Fibroblast of peridontal ligament (primary cell): ENCODE results near the gene CALCR.
"Not testable (repeated sequence)": the region's sequence is repeated elsewhere in the genome, so short reads cannot be mapped to it uniquely, and the experiment has no call there.

Experiments used
- DNase-seq: peaks from one replicate; pipeline ENCODE4 v3.0.0-alpha.2; 2010; ENCODE audit errors: extremely low read depth

Gene CALCR

DNA sequence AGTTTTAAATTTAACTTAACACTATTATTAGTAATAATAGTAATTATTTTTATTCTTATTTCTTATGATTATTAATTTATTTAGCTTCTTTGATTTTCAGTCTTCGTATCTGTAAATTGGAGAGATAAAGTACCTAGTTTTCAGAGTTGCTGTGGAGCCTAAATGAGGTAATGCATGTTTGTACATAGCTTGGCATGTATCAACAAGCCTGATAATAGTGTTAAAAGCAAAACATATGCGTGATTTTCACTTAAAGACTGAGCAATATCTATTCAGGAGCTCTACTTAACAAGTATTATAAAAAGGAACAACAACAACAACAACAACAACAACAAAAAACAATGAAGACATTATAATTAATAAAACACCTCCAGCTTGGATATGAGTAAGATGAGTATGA is 12.4 kb downstream of the CALCR start:
- no peak for DNase-seq

DNA sequence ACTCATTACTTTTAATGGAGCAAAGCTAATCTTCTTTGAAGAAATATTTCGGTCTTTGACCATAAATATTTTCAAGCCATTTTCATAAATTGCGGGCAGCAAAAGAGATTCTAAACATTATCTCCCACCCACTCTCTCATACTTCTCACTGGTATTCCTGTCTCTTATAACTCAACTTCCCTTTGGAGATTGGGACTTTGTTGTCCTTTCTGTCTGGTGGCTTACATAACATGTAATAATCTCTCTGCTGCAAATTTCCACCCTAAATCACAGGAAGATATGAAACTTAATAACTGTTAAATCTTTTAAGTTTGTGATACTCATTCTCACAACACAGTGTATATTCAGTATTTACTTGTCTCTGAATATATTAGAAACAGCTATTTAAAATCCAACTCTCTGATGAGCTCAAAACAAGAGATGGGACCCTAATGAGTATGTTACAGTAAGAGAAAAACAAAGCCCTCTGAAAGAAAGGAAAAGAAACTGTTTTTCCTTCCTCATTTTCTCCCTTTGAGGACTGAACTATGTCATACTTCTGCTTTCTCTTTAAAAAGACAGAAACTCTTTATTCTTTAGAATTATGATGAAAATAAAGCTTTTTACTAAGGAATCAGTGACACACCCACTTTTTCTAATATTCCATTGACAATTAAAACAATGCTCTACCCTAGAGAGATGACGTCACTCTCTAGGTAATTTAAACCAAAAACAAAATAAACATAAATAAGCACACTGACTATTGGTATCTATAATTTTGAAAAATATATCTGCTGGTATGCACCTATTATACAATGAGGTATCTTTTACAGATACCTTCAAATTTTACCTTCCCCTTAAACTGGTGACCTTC is 14.7 kb downstream of the CALCR start:
- DNase-seq, result no peak

DNA sequence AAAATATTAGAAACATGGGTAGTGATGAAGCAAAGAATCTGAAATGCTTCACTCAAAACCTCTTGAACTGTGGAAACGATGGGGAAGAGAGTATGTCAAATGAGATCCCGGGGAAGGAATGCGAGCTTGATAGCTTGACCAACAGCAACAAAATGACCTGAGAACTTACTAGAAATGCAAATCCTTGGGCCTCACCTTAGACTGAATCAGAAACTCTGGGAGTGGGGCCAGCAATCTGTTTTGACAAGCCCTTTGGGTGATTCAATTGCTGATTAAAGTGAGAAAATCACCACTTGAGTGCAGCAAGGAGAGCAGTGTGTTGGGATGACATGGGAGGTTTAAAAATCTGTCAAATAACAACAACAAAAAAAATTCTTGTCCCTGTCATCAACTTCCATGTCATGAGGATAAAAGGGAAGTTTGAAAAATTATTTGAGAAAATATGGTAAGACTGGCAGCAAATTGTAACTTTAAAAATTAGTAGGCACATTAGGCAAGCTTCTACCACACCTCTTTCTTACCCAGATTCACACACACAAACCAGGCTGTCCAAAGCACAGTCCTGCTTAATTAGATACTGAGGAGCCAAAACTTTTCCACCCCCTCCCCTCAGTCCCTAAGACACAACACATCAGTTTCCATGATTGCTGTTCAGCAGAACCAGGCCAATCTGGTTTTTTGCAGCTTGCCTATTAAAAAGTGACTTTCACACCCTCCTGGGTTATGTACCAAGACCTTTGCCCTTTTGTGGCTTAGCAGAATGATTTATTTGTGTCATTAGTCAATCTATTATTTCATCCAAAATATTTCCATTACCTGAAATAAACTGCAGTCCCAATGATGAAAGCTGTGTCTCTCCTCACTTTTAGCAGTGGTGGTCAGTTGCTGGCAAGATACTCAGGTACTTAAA is 15.6 kb downstream of the CALCR start:
- no peak for DNase-seq

DNA sequence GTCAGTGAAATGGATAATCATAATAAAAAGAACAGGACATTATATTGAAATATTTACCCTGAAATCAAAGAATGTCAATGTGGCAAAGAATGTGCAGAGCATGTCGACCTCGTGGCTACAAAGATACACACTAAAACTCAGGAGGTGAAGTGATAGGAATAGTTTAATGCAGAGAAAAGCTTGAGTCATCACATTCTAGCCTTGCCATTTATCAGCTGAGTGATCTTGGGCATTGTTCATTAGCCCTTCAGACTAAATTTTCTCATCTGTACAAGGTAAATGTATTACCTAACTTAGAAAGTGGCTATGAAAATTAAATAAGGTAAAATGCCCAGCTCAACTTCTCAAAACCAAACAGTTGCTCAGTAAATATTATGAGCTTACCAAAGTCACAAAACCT is 22.6 kb downstream of the CALCR start:
- no peak for DNase-seq

DNA sequence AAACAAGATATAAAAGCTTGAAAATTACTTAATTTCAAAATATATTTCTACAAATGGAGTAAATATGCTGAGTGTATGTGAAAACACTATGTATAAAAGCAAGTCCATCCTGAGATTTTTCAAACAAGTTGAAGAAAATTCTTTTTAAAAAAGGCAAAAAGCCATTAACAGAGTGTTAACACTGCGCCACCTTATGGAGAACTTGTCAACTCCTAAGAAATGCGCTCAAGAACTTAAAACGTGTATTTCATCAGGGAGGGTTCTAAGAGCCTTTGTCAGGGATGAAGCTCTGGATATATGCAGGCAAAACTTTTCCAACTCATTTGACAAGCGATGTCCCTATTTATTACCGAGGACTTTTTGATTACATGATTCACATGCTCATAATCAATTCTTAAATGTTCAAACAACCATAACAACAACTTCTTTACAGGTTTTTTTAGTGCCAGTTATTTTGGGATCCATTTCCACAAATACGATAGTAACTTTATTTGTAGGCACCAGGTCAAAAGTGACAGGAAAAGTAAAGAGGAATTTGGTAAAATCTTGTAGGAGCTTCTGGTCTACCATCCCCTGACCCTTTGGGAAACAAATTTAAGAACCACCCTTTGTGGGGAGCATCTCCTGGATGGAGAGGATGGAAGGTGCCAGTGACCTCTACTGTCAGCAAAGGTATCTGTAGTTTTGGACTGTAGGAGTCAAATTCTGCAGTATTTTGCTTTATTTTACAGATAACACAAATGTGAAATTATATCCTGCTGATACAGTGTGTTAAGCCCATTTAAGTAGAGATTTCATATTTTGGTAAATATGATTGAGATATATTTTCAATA is 23.2 kb downstream of the CALCR start:
- DNase-seq, result peak; percentile 79

DNA sequence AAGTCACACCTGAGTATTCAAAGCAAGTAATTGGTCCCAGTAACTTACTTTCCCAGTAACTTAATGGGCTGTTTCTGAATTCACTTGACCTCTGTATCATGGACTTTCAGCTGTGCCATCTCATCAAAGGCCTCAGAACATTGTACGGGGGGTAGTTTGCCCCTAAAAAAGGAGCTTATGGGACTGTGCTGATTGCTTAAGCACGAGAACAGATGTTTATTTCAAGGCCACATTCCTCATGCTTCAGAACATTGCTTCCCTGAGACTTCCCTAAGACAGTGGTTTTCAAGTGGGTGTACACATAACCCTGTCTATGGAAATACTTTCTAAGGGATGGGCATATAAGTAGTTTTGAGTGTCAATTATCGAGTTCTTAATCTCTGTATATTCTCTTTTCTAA is 26.8 kb downstream of the CALCR start:
- no peak for DNase-seq

DNA sequence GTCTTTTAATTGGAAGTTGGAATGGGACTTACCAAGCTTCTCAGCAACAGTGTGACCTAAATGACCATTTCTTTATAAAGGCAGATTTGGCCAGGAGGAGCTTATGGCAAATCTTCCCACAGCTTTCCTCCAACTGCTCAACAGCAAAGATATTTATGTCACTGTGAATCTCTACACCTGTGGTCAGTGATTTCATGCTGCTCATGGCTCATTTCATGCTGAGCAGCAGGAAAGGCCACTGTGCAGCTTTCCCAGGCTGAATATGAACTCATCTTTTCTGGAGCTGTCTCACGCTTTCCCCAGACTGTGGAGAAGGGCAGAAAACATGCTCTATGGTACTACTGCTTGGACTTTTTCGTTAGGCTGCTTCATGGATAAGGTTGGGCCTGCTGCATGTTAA is 29.8 kb downstream of the CALCR start:
- no peak for DNase-seq

DNA sequence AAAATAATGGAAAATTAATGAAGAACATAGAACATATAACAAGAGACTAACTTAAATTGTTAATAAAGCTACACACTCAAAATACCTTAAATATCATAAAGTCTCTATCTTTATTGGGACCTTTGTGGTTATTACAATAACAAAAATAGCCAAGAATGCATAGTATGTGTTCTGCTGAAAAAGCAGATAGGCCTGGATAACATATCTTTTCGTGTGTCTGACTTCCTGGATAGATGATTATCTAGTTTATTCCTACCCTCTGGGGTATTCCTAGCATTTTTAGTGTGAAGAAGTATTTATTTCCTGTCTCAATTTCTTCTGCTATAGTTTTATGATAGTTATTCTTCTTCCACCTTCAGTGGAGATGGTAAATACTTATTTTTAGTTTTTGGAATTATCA is 36.5 kb downstream of the CALCR start:
- no peak for DNase-seq

DNA sequence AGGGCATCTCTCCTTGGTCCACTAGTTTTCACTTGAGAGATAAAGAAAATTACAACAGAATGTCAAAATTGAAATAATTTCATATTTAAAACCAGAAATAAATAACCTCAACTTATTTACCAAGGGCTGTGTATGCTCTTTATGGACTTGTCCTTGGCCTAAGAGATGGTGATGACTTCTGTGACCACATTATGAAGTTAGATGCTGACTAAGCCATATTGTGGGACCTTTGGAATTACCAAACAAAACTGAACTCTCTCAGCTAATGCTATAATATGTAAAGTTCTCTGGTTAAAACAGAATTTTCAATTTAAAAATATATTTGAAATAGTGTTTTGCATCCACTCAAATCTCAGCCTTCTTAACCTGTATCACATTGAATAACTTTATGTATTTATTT is 38.9 kb downstream of the CALCR start:
- no peak for DNase-seq

DNA sequence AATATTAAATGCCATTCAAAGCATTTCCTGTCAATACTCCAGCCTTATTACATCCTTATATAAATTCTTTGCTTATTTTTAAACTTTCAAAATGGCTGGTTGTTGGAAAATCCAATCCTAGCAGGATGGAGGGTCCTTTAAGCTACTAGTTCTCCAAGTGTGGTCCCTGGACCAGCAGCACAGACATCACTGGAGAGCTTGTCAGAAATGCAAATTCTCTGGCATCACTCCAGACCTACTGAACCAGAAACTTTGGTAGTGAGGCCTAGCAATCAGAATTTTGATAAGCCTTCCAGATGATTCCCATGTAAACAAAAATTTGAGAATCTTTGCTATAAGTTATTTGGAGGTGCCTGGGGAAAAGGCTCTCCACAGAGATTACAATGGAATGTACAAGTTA is 43.8 kb downstream of the CALCR start:
- no peak for DNase-seq

DNA sequence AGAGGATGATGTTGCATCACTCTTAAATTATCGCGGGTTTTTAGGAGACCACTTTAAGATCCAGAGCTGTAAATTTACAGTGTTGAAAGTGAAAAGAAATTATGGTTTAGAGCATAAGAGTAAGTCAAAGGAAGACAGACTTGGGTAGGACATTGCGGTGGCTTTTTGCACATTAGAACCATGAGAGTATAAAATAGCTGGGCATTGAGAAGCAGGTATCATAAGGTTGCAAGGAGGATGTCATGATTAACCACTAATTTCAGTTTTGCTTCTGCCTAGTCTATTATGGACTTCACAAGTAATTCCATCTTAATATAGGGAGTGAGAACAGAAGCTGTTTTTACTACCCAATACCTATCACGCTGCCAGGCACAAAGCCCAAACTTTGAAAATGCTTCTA is 57.7 kb downstream of the CALCR start:
- DNase-seq, result no peak

DNA sequence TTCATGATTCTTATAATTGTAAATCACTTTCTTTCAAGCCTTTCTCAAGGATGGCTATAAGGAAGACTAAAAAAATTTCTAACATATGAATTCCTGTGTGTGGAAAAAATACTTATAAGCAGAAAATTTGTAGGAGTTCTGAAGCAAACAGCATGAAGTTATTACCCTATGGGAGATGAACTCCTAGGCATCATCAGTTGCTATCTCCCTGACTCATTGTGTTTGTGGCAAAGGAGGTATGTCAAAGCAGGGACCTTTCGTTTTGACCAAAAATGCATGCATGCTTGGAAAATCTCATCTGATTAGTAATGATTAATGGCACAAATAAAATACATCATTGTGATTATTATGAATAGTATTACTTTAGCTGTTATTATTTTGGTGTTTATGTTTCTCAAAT is 59.4 kb downstream of the CALCR start:
- no peak for DNase-seq

DNA sequence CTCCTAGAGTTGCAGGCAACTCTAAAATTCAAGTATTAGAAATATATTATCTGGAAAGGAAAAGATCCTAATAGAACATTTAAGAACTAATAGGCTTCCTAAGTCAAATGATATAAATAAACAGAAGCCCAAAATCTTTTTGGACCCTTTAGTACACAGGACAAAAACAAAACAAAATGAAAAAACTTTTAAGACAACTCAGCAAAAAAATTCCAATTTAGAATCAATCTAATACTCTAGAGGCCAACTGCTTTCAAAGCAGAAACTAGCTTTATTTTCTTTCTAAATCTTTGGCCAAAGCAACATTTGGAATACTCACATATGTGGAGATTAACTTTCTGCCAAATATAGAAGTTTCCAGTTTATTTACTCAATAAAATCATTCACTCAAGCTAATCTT is 65.2 kb downstream of the CALCR start:
- DNase-seq, result no peak

DNA sequence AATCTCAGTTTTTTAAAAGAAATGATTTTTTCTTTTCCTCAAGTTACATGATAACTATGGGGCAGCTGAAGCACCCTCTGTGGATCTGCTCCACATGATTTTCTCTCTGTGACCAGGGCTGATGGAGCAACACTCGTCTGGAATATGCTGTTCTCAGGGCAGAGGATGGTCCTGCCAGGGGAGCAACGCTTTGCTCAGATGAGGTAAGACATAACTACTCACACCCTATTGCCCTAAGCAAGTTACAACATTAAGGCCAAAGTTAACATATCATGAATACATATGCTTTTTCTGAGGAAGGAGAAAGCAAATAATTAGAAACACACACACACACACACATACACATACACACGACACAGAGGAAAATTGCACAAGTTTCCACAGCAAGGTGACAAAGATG is 71.4 kb downstream of the CALCR start:
- no peak for DNase-seq

DNA sequence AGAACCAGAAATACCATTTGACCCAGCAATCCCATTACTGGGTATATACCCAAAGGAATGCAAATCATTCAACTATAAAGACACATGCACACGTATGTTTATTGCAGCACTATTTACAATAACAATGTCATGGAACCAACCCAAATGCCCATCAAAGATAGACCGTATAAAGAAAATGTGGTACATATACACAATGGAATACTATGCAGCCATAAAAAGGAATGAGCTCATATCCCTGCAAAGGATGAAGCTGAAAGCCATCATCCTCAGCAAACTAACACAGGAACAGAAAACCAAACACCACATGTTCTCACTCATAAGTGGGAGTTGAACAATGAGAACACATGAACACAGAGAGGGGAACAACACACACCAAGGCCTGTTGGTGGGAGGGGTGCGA is 82.7 kb downstream of the CALCR start:
- DNase-seq, result not testable (repeated sequence)

DNA sequence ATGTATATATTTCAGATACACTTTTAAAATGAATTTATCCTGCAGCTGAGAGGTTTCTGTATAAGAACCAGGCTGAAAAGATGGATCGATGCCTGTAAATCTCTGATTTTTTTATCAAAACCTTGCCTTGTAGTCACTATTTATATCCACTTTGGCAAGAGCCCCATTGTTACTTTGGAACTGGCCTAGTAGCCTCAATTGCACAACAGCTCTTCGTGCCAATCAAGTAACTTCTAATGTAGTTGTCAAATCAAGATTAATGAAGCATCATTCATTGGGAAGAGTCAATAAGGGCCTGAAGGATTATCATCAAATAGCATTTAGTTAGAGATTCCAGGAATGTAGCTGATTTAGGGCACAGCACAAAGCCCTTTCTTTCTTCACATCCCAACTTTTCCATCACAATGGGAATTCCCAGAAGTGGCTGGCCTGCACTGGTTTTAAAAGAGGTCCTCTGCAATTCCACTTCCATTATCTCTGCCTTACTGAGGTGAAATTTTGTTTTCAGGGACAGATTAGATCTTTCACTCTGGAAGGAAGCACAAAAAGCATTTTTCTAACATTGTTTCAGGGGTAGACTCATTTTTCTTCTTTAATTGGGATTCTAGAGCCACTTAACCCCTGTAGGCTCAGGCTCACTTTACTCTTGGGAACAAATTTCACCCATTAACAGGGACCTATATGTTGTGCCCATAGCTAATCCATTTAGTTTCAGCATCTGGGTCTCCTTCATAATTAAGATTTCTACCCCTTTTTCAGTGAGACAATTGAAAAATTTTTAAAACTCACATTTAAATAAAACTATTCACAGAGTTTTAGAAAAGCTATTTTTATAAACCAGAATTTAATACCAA is 97.8 kb downstream of the CALCR start:
- no peak for DNase-seq

DNA sequence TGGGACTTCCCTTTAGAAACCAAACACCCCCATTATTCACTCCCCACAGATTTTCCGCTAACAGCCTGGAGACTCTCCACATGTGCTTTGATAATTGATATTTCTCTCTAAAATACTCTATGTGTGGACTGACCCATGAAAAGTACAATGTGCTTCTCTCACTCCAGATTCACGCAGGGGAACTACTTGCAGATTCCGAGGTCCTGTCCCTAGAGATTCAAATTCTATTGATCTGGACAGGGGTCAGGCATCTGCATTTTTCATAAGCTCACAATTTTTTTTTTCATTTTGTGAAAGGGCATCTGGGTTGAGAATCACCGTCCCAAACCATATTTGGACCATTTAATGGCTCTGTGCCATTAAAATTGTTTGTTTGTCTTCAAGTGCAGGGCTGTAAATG is 98.7 kb downstream of the CALCR start:
- no peak for DNase-seq

DNA sequence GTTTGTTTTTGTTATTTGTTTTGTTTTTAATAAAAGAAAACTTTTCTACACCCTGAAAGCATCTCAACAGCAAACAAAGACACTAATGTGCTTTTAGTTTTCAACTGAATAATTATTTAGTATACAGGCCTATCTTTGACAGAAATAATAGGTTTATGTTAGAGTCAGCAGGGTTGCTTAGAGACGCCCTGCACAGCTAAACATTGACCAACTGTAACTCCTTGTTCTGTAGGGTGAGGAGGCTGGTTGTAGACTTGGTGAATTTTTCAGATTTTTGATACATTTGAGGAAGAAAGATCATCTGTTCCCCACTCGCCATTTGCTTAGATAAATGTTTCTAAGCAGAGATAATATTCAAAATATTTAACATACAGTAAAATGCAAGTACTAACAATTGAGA is 103.1 kb downstream of the CALCR start:
- no peak for DNase-seq

DNA sequence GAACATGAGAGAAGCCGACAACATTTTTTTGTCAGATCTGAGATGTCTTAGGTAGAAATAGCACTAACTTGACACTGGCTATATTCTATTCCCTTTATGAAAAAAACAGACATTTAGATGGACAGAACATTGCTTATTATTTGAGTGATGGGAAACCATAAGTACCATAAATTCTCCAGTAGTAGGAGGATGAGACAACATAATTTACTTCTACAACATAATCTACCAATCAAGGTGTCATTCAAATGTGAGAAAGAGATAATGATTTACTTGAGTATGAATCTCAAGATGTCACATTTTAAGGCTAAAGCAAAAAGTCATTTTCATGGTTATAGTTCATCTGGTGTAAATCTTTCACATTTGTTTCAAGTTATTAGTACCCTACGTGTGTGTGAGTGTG is 110.8 kb downstream of the CALCR start:
- DNase-seq, result no peak

DNA sequence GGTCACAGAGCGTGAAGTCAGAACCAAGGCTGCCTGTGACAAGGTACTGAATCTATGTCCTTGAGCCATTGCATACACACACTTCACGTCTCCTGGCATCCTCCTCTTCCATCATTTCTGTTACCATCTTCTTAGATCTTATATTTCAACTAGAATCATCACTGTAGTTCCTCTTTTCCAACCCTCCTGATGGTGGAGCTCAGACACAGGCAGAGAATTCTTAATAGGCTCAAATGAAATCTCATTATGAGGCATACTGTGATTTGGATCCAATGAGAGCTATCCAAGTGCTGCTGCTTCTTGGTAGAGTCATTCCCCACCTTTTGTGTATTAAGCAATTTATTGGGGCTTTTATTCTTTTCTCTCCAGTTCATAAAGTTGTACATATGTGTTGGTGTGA is 113.2 kb downstream of the CALCR start:
- DNase-seq, result no peak

DNA sequence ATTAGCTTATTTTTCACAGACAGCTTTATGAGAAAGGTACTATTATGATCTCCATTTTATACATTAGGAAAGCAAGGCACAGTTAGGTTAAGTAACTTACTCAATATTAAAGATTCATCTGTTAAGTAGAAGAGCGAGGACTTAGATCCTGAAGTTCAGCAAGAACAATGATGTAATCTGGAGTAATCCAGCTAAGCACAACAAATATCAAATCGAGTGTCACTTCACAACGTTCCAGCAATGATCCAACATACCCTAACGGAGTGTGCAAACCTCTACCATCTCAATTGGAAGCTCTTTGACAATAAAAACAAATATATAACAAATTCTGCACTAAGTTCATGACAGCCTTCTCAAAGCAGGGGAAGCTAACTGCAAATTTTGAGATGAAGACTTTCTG is 121.3 kb downstream of the CALCR start:
- no peak for DNase-seq
